Panc1 (cell line): ENCODE data around the gene KMT5C. TPM values are rescaled to one million over a fixed set of nuclear protein-coding genes. Genes with fewer than 3 reads are reported as not detected.

Experiments
- ATAC-seq: fragments of 200-7000 bp; cut with Tn5 transposase; 2 replicates; pipeline ENCODE4 v1.9.1; 2020; ENCODE audit warnings: mild to moderate bottlenecking, moderate library complexity
- BruUV-seq: library from RNA; stranded (reverse); fragments of 400-500 nt; replicated peaks from 2 replicates; lab custom pipeline; 2021; lab: Mats Ljungman, UMichigan
- CTCF ChIA-PET: fragments of 300-600 bp; sonication (Branson Sonifier 250); formaldehyde crosslinking; loops from one replicate; lab custom pipeline; 2022; ENCODE audit warnings: antibody characterized with exemption; lab: Charles Lee
- POLR2A ChIA-PET: fragments of 300-600 bp; sonication (Branson Sonifier 250); formaldehyde crosslinking; loops from one replicate; lab custom pipeline; 2022; ENCODE audit warnings: antibody characterized with exemption; lab: Charles Lee
- DNase-seq: peaks from one replicate; pipeline ENCODE4 v3.0.0-alpha.2; 2010; ENCODE audit warnings: low read depth, low spot score
- H3K27ac ChIP-seq: 2 replicates; pipeline ENCODE4 v1.5.1; 2011; ENCODE audit warnings: mild to moderate bottlenecking, low read length, inconsistent platforms
- H3K27me3 ChIP-seq: fragments of 200-500 bp; sonication (Bioruptor generic); 2 replicates; pipeline ENCODE4 v1.6.0; 2014; ENCODE audit warnings: low read length, inconsistent platforms; ENCODE audit not compliant: control insufficient read depth, insufficient read depth
- H3K36me3 ChIP-seq: fragments of 200-500 bp; sonication (Bioruptor generic); 2 replicates; pipeline ENCODE4 v1.5.1; 2014; ENCODE audit warnings: inconsistent platforms, mild to moderate bottlenecking, low read length, moderate library complexity; ENCODE audit not compliant: control insufficient read depth, insufficient read depth
- H3K4me1 ChIP-seq: 2 replicates; pipeline ENCODE4 v1.5.1; 2011; ENCODE audit warnings: inconsistent platforms, mild to moderate bottlenecking, low read length, moderate library complexity; ENCODE audit not compliant: control insufficient read depth, insufficient read depth
- H3K4me3 ChIP-seq, 2 experiments: 2 replicates each; pipeline ENCODE4 v1.5.1; 2011 to 2012; ENCODE audit warnings: low read depth in 2 of 2, low read length in 2 of 2, mild to moderate bottlenecking in 2 of 2, inconsistent platforms in 1 of 2, moderate library complexity in 1 of 2
- H3K9me3 ChIP-seq: fragments of 200-500 bp; sonication (Bioruptor generic); 2 replicates; pipeline ENCODE4 v1.5.1; 2014; ENCODE audit warnings: low read depth, mild to moderate bottlenecking, inconsistent platforms, low read length, moderate library complexity; ENCODE audit not compliant: control insufficient read depth, insufficient read depth
- POLR2AphosphoS5 ChIP-seq: IDR thresholded peaks from 2 replicates; pipeline ENCODE4 v1.6.1; 2012; ENCODE audit warnings: mild to moderate bottlenecking, low read depth, low read length, moderate library complexity
- SIN3A ChIP-seq: IDR thresholded peaks from 2 replicates; pipeline ENCODE4 v1.6.1; 2012; ENCODE audit warnings: low read depth, mild to moderate bottlenecking, low read length, moderate library complexity, borderline replicate concordance; ENCODE audit not compliant: insufficient read depth
- TCF7L2 ChIP-seq: IDR thresholded peaks from 2 replicates; pipeline ENCODE4 v1.6.1; 2011; ENCODE audit warnings: mild to moderate bottlenecking, low read depth, low read length, inconsistent platforms
- in situ Hi-C: cut with HindIII; loops from 2 replicates; pipeline ENCODE4 v1.10.0; 2016; ENCODE audit warnings: low sequenced_read_pairs, low pct_unique_long_range_greater_than_20kb
- intact Hi-C: fragments of 100-400 bp; cut with micrococcal nuclease; formaldehyde crosslinking; loops from one replicate; pipeline ENCODE4 v1.10.0; 2022; ENCODE audit not compliant: unreplicated experiment
- total RNA-seq: library from RNA; stranded (reverse); gene quantifications from one replicate; pipeline ENCODE4 v1.2.1, GENCODE V29; 2021; ENCODE audit not compliant: unreplicated experiment
- TF ChIP-seq, protein P1 (sequence below): fragments of 450-650 bp; IDR thresholded peaks from 2 replicates; pipeline ENCODE4 v1.5.1; 2017; ENCODE audit warnings: mild to moderate bottlenecking
- TF ChIP-seq, protein P2 (sequence below), 2 experiments: IDR thresholded peaks; 2 replicates each; pipeline ENCODE4 v1.6.1; 2011 to 2012; ENCODE audit warnings: low read depth in 2 of 2, control low read depth in 1 of 2, low read length in 1 of 2, mild to moderate bottlenecking in 1 of 2, moderate library complexity in 1 of 2; ENCODE audit not compliant: insufficient read depth in 1 of 2

KMT5C gene
- total RNA-seq, 1 experiment from 2014 or later: 30.6 TPM

DNA sequence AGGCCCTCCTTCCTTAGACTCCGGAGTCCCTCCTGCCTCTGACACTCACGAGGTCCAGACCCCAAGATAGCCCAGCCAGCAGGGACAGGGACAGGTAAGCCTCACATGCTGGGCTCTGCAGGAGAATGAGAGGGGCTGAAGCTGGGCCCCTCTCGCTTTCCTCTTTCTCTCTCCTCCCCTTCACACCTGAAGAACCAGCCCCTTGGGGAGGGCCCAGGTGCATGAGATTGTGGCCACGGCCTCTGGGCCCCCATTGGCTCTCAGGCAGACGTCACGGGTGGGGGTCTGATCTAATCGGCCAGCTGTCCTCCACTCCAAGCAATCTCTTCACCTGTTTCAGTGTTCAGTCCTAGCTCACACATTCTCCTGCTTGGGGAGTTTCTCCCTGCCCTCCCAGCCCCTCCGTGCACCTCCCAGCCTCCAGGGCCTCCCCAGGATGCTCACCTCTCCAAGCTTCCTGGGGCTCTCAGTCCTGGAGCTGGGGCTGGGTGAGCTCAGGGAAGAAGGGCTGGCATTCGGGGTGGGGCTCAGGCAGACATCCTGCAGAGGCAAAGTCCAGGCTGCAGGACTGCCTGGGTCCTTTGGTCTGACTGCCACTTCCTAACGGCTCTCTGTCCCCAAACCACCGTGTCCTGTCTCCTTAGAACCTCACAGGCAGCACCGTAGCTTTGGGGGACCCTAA is 17.3 kb upstream of the KMT5C start:
- intact Hi-C loops (no loop called here), in situ Hi-C loops (no loop called here)
- ChIA-PET CTCF (interaction anchor here (1.3 kb wide), 1 partner anchor 17 kb away, joined by 4 read pairs; the partner anchor contains the start of gene KMT5C), POLR2A (no interaction called here)
- Histone ChIP-seq H3K9me3 (no peaks in the 10 kb centered on the region), H3K36me3 (no peaks in the 10 kb centered on the region), H3K4me3 (no peak overlapping the region), H3K27me3 (no peaks in the 10 kb centered on the region), H3K27ac (no peak overlapping the region), H3K4me1 (peaks cover under 1% of the 10 kb centered on the region; the same call in 1 of the 2 replicates)
- no TSS peak for BruUV-seq
- ATAC-seq (no peak), DNase-seq (no peak)
- no peak for TF ChIP-seq TCF7L2
- TF ChIP-seq, protein P1, sequence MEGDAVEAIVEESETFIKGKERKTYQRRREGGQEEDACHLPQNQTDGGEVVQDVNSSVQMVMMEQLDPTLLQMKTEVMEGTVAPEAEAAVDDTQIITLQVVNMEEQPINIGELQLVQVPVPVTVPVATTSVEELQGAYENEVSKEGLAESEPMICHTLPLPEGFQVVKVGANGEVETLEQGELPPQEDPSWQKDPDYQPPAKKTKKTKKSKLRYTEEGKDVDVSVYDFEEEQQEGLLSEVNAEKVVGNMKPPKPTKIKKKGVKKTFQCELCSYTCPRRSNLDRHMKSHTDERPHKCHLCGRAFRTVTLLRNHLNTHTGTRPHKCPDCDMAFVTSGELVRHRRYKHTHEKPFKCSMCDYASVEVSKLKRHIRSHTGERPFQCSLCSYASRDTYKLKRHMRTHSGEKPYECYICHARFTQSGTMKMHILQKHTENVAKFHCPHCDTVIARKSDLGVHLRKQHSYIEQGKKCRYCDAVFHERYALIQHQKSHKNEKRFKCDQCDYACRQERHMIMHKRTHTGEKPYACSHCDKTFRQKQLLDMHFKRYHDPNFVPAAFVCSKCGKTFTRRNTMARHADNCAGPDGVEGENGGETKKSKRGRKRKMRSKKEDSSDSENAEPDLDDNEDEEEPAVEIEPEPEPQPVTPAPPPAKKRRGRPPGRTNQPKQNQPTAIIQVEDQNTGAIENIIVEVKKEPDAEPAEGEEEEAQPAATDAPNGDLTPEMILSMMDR: no peak
- TF ChIP-seq, protein P2, sequence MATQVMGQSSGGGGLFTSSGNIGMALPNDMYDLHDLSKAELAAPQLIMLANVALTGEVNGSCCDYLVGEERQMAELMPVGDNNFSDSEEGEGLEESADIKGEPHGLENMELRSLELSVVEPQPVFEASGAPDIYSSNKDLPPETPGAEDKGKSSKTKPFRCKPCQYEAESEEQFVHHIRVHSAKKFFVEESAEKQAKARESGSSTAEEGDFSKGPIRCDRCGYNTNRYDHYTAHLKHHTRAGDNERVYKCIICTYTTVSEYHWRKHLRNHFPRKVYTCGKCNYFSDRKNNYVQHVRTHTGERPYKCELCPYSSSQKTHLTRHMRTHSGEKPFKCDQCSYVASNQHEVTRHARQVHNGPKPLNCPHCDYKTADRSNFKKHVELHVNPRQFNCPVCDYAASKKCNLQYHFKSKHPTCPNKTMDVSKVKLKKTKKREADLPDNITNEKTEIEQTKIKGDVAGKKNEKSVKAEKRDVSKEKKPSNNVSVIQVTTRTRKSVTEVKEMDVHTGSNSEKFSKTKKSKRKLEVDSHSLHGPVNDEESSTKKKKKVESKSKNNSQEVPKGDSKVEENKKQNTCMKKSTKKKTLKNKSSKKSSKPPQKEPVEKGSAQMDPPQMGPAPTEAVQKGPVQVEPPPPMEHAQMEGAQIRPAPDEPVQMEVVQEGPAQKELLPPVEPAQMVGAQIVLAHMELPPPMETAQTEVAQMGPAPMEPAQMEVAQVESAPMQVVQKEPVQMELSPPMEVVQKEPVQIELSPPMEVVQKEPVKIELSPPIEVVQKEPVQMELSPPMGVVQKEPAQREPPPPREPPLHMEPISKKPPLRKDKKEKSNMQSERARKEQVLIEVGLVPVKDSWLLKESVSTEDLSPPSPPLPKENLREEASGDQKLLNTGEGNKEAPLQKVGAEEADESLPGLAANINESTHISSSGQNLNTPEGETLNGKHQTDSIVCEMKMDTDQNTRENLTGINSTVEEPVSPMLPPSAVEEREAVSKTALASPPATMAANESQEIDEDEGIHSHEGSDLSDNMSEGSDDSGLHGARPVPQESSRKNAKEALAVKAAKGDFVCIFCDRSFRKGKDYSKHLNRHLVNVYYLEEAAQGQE (IDR thresholded peaks at IDR 0.05; ENCODE audit: insufficient read depth in 1 of 2, low read depth in 2 of 2, low read length in 1 of 2): no peak
- TF ChIP-seq SIN3A: no peak
- no peak for TF ChIP-seq POLR2AphosphoS5

DNA sequence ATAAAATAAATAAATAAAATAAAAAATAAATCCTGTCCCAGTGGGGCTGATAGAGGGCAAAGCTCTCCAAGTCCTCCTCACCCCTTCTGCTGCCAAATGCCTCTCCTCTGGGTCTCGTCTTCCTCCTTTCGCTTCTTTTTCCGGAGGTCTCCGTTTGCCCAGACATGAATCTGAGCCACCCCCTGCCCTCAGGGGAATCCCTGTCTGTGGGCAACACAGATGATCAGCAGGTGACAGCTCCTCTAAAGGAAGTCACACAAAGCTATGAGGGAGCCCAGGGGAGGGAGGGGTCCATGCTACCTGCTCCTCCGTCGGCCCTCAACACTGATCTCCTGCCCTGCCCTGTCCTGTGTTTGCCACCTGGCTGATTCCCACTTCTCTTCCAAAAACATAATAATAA is 15.0 kb upstream of the KMT5C start:
- no peaks in the 10 kb centered on the region for H3K27me3 ChIP-seq
- intact Hi-C loops: no loop called here
- ChIA-PET CTCF (no interaction called here), POLR2A (interaction anchor here (0.6 kb wide), 1 partner anchor 300 kb away, joined by 11 read pairs; the partner anchor contains the start of gene ZNF784)
- H3K4me3 ChIP-seq: no peak overlapping the region
- TF ChIP-seq SIN3A (no peak), POLR2AphosphoS5 (no peak), TCF7L2 (no peak)
- TF ChIP-seq, protein P2 (IDR thresholded peaks at IDR 0.05; ENCODE audit: insufficient read depth in 1 of 2, low read depth in 2 of 2, low read length in 1 of 2): no peak
- TF ChIP-seq, protein P1: no peak
- in situ Hi-C loops: no loop called here
- H3K27ac ChIP-seq: no peak overlapping the region
- no peaks in the 10 kb centered on the region for H3K9me3 ChIP-seq
- BruUV-seq: no TSS peak
- DNase-seq: no peak
- H3K36me3 ChIP-seq: no peaks in the 10 kb centered on the region
- no peak for ATAC-seq
- H3K4me1 ChIP-seq: peaks cover 9% of the 10 kb centered on the region; the same call in 1 of the 2 replicates
